Smooth muscle cell of the brain vasculature (primary cell): Measurements from ENCODE around the gene CSMD2.
"Not testable (repeated sequence)": the region's sequence is repeated elsewhere in the genome, so short reads cannot be mapped to it uniquely, and the experiment has no call there.

Experiments
- DNase-seq: peaks from one replicate; pipeline ENCODE4 v3.0.0-alpha.2; 2012; ENCODE audit warnings: low read depth, low spot score

The CSMD2 gene

GRCh38 chr1:34054920-34055319 is 110.1 kb downstream of the CSMD2 start:
- DNase-seq = no peak

- DNase-seq = no peak
Observed at GRCh38 chr1:34053660-34054059, 111.4 kb downstream of the CSMD2 start.

DNA sequence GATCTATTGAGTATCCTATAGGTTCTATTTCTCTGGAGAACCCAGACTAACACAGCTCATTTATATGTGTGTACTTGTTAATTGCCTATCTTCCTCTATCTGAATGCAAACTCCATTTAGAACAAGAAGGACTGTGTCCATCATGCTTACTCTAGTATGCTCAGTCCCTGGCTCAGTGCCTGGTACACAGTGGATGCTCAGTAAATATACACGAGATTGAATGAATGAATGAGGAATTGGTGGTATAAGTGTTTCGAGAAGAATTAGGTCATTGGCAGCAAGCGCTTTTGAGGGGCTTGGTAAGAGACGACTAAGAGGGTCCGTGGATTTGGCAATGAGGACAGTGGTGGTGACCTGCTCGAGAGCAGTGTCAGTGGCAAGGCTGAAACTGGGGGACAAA is 112.5 kb downstream of the CSMD2 start:
- DNase-seq = no peak

- DNase-seq = no peak
Observed at GRCh38 chr1:34050709-34051485, 114.1 kb downstream of the CSMD2 start.

GRCh38 chr1:34049994-34050393 is 115.0 kb downstream of the CSMD2 start:
- no peak for DNase-seq

DNA sequence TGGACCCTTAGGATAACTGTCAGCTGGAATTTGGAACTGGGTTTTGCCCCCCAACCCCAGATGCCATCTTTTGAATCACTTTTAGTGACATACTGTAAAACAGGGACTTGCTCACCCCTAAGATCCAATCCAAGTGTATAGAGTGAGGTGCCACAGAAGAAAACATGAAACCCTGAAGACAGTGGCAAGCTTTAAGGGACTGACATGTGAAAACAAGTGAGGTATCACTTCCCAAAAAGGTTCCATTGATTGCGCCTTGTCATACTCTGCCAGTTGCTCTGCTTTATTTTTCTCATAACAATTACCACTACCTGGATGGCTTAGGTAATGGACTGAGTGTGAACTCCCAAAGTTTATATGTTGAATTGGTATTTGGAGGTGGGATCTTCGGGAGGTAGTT is 115.6 kb downstream of the CSMD2 start:
- no peak for DNase-seq

DNA sequence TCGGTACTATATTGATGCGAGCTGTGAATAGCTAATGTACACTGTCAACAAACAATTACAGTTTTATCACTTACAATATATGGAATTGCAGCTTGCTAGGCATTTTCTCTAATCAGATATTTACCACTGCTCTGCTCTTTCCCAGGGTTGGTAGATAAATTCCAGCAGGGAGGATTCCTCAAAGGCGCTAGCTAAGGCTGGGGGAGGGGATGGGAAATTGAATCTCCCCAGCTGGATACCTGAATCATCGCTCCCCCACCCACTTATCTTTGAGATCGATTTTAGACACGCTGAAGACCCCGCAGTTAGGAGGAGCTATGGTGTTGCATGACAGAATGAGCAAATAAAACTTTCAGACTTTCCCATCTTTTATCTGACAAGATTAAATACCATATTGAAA is 127.2 kb downstream of the CSMD2 start:
- no peak for DNase-seq

DNA sequence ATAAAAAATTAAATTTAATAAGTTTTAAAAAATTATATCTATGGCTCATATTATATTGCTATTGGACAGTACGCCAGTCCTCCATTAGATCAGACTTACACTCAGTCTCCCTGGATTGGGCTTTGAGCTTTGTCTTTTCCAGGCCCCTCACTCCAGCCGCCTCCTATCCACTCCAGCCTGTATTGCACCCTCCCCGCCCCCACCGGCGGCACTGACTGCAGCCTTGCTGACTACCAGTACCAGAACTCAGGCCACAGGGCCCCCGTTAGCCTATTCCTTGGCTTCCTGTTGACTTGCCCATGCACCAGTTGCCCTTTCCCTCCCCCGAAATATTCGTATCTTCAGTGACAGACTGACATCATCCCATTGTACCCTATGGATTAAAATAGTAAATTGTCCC is 127.9 kb downstream of the CSMD2 start:
- DNase-seq = no peak

- no peak for DNase-seq
Observed at GRCh38 chr1:34034036-34034435, 131.0 kb downstream of the CSMD2 start.

- no peak for DNase-seq
Observed at GRCh38 chr1:34029954-34030353, 135.1 kb downstream of the CSMD2 start.

- DNase-seq = no peak
Observed at GRCh38 chr1:34029515-34029914, 135.5 kb downstream of the CSMD2 start.

DNA sequence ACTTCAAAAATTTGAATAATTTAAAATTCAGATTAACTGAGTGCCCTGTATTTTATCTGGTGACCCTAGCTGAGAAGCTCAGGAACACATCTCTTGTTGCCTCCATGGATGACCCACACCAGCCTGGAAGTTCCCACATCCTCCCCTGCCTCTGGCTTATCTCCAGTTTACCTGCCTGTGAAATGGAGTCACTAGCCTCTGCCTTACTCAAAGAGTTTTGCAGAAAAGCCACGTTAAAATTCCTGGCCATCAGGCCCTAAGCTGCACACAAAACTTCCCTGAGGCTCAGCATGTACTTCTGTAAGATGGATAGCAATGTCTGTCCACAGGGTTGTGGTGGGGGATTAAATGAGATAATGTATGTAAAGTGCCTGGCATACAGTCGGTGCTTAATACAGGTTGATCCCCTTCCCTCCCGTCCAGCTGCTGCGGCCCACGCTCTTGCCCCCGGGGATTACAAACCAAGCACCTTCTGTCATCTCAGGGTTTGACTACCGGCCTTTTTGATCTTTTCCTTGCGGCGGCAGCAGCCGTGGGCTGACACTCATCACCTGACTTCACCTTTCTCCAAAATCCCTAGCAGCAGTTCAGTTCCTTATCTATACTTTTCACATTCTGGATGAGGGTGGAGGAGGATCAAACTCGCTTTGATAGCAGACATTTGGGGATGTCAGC is 136.5 kb downstream of the CSMD2 start:
- DNase-seq = no peak

- DNase-seq = no peak
Observed at GRCh38 chr1:34025675-34026074, 139.4 kb downstream of the CSMD2 start.

DNA sequence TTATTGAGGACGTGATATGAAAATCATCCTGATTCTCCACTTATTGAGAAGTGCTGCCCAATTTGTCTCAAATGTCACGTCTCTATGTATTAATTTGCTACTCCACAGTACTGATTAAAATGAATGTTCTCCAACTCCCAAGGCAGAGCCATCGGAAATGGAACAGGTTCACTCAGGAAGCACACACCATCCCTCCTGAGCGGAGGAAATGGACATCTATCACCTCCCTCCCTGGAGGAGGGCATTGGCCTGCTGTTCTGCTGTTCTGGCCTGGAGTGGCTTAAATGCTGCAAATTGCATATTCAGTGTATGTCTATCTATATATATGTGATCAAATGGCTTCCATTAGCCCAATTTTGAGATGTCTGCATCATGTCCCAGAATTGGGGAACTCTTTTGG is 140.5 kb downstream of the CSMD2 start:
- no peak for DNase-seq

- no peak for DNase-seq
Observed at GRCh38 chr1:34019741-34020552, 145.1 kb downstream of the CSMD2 start.

DNA sequence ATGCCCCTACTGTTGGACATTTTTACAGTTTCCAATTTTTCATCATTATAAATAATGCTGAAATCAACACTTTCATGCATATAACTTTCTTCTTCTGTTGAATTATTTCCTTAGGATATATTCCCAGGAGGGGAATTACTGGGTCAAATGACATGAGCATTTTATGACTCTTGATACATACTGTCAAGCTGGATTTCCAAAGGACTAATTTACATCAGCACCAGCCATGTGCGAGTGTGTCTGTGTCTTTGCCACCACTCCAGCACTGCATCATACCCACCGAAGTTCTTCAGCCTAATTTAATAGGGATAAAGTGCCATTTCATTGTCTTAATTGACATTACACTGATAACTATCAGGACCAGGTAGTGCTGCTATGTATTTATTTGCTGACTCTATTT is 146.7 kb downstream of the CSMD2 start:
- no peak for DNase-seq

- DNase-seq = not testable (repeated sequence)
Observed at GRCh38 chr1:34016281-34016680, 148.7 kb downstream of the CSMD2 start.

GRCh38 chr1:34013958-34014737 is 150.9 kb downstream of the CSMD2 start:
- DNase-seq = no peak

DNA sequence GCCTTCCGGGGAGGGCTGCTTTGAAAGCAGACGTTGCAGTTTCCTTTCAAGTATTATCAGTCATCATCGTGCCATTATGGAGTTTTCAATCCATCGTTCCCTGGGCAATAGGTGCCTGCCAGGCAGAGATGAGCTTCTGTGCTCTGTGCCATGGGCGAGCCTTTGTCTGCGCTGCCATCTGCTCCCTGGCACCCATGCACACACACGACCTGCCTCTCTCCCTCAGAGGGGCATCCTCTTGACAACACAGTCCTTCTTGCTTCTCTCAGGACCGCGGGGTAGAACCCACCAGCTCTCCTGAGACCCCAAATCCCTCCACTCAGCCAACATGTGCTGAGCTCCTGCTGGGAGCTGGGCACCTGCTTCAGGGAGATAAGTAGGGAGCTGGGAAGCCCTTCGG is 151.9 kb downstream of the CSMD2 start:
- DNase-seq = no peak

DNA sequence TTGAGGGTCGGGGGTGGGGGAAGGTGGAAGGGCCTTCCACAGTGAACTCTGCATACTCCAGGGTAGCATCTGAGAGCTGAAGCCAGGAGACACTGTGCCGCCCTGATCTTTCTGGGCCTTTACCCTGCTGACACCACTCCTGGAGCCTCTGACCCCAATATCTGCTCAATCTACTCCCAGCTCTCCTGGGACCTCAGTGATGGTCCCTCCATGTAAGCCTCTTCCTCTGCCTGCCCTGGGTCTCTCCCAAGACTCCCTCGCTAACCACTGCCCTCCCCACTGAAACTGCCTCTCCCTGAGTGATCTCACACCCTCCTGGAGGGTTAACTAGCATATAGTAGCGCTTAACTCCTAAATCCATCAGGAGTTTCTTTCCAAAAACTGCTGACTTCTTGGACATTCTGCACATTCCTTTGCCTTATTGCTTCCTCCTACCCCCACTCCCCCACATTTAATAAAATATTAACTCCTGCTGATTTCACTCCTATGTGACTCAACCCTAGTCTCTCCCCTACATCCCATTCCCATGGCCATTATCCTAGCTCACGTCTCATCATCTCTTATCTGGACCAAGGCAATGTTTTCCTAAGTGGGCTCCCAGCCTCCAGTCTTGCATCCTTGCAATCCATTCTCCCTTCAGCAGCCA is 155.6 kb downstream of the CSMD2 start:
- DNase-seq = no peak

DNA sequence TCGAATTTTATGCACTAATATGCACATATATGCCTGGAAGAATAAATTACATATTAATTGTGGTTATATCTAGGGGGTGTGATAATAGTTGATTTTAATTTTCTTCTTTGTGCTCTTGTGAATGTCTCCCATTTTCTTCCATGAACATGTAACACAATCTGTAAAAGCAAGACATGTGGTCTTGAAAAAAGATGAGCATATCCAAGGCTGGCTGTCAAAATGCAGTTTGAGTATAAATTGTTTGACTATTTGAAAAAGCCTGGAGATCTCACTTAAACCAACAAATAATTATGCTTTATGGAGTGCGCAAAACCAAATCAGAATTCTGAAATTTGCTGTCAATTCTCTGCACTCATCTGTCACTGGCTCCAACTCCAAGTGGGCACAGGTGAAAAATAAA is 157.3 kb downstream of the CSMD2 start:
- no peak for DNase-seq
